ENCODE measurements around the gene CFDP1. TPM values are rescaled to one million over a fixed set of nuclear protein-coding genes. Genes with fewer than 3 reads are reported as not detected.
A peak's percentile ranks its signal among the peaks of the same experiment; 100 is the strongest.

CFDP1 gene
- total RNA-seq, 1 experiment from 2014 or later = 32.1 TPM

DNA sequence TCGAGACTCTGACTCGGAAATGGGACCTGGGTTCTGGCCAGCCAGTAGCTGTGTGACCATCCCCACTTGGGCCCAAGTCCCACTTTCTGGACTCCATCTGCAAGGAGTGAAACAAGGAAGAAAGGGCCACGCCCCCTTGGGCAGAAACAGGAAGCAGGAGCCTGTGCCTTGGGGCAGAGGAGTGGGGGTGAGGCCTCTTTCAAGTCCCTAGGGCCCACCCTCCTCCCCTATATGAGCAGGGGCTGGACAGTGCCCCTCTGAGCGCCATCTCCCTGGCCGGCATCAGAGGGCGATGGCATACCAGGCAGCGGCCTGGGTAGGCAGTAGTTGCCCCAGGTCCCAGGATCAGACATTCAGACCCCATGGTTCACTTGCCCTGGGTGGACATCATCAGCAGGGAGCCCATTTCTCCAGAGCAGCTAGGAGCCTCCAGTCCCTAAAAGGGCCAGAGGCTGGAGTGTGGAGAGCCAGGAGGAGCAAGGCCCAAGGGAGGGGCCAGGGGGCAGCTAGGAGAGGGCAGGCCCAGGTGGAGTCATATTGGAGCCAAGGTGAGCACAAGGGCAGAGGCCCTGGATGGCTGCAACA is 189.0 kb downstream of the CFDP1 start:
- no peak; the same call in none of the 2 replicates for ATAC-seq
- H3K79me2 ChIP-seq (ENCODE audit: low read length) = peaks cover 88% of the 10 kb centered on the region
- POLR2A ChIA-PET (ENCODE audit: unreplicated experiment) = interaction anchor here (0.6 kb wide), 1 partner anchor 24 kb away, joined by 3 read pairs; no protein-coding TSS in a partner anchor

More for the DNA sequence above, 189.0 kb downstream of the CFDP1 start:
- no peaks in the 10 kb centered on the region for H3K9me3 ChIP-seq (ENCODE audit: low read length)
- H3K9ac ChIP-seq (ENCODE audit: low read length) = peak overlapping the region; percentile 63
- peak overlapping the region; percentile 86 for H3K27ac ChIP-seq (ENCODE audit: low read length)
- peaks cover 55% of the 10 kb centered on the region for H3K4me1 ChIP-seq (ENCODE audit: insufficient read depth, low read length)
- BruUV-seq (replicated peaks) = no TSS peak
- peaks cover 10% of the 10 kb centered on the region; the same call in 1 of the 2 replicates for H4K20me1 ChIP-seq (ENCODE audit: low read length)
- TF ChIP-seq EZH2phosphoT487 (IDR thresholded peaks at IDR 0.05; ENCODE audit: borderline replicate concordance, low read length) (no peak), EZH2 (IDR thresholded peaks at IDR 0.05; ENCODE audit: low read length, unreplicated experiment) (no peak)
- TF ChIP-seq, protein P1, sequence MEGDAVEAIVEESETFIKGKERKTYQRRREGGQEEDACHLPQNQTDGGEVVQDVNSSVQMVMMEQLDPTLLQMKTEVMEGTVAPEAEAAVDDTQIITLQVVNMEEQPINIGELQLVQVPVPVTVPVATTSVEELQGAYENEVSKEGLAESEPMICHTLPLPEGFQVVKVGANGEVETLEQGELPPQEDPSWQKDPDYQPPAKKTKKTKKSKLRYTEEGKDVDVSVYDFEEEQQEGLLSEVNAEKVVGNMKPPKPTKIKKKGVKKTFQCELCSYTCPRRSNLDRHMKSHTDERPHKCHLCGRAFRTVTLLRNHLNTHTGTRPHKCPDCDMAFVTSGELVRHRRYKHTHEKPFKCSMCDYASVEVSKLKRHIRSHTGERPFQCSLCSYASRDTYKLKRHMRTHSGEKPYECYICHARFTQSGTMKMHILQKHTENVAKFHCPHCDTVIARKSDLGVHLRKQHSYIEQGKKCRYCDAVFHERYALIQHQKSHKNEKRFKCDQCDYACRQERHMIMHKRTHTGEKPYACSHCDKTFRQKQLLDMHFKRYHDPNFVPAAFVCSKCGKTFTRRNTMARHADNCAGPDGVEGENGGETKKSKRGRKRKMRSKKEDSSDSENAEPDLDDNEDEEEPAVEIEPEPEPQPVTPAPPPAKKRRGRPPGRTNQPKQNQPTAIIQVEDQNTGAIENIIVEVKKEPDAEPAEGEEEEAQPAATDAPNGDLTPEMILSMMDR (conservative IDR thresholded peaks at IDR 0.05; ENCODE audit: low read depth, low read length) = no peak
- CTCF ChIA-PET = interaction anchor here (1.9 kb wide), 1 partner anchor 61 kb away, joined by 8 read pairs; no protein-coding TSS in a partner anchor
- no peak overlapping the region for H3K4me3 ChIP-seq (ENCODE audit: low read length)
- H3K9me2 ChIP-seq (replicated peaks; ENCODE audit: low read length) = no peaks in the 10 kb centered on the region
- H3K27me3 ChIP-seq (ENCODE audit: low read length) = no peaks in the 10 kb centered on the region
- H3K4me2 ChIP-seq (ENCODE audit: low read length) = peak overlapping the region; percentile 60
- DNase-seq = peak; percentile 27
- H2AFZ ChIP-seq (ENCODE audit: low read length) = no peak overlapping the region
- H3K36me3 ChIP-seq (ENCODE audit: low read depth, low read length) = peaks cover 7% of the 10 kb centered on the region; the same call in 1 of the 2 replicates
- intact Hi-C loops (cut with micrococcal nuclease) = no loop called here
- no peaks in the 10 kb centered on the region for H3F3A ChIP-seq (ENCODE audit: low read length, unreplicated experiment)

Other genes with a start within 250 kb of the CFDP1 start
- gene CTRB2, start 226.3 kb downstream of the CFDP1 start, total RNA-seq (2014; rRNA removed) = not detected in 2 replicates
- not detected in 2 replicates for gene CTRB1, start 214.5 kb downstream of the CFDP1 start, total RNA-seq (2014; rRNA removed)
- gene BCAR1, start 181.9 kb downstream of the CFDP1 start, total RNA-seq (2014; rRNA removed) = 49.3 and 68.0 TPM in 2 replicates
- 10.1 and 18.6 TPM in 2 replicates for gene TMEM170A, start 31.2 kb upstream of the CFDP1 start, total RNA-seq (2014; rRNA removed)
- gene CHST6, start 61.9 kb upstream of the CFDP1 start, total RNA-seq (2014; rRNA removed) = 0.35 and 0.91 TPM in 2 replicates
- 0.29 TPM in 1 of 2 replicates, not detected in the other for gene CHST5, start 102.6 kb upstream of the CFDP1 start, total RNA-seq (2014; rRNA removed)
- 9.6 and 20.2 TPM in 2 replicates for gene TMEM231, start 122.7 kb upstream of the CFDP1 start, total RNA-seq (2014; rRNA removed)
- 24.7 and 31.2 TPM in 2 replicates for gene GABARAPL2, start 132.9 kb upstream of the CFDP1 start, total RNA-seq (2014; rRNA removed)
- 42.8 and 60.1 TPM in 2 replicates for gene ADAT1, start 189.8 kb upstream of the CFDP1 start, total RNA-seq (2014; rRNA removed)
- 137 and 148 TPM in 2 replicates for gene KARS1, start 214.2 kb upstream of the CFDP1 start, total RNA-seq (2014; rRNA removed)
- gene TERF2IP, start 214.3 kb upstream of the CFDP1 start, total RNA-seq (2014; rRNA removed) = 25.7 and 27.2 TPM in 2 replicates
- gene CPHXL2, start 243.5 kb upstream of the CFDP1 start, total RNA-seq (2014; rRNA removed) = not detected in 2 replicates

Measured in PC-3 (cell line).